HG02970 (cell line): Measurements from ENCODE around the gene KCNAB2.

ENCODE experiments used
- ATAC-seq: cut with Tn5 transposase; IDR thresholded peaks from one replicate; pipeline ENCODE4 v1.9.1; 2021; ENCODE audit warnings: mild to moderate bottlenecking, moderate library complexity, moderate number of reproducible peaks; ENCODE audit not compliant: unreplicated experiment, low FRiP score

KCNAB2 gene

DNA sequence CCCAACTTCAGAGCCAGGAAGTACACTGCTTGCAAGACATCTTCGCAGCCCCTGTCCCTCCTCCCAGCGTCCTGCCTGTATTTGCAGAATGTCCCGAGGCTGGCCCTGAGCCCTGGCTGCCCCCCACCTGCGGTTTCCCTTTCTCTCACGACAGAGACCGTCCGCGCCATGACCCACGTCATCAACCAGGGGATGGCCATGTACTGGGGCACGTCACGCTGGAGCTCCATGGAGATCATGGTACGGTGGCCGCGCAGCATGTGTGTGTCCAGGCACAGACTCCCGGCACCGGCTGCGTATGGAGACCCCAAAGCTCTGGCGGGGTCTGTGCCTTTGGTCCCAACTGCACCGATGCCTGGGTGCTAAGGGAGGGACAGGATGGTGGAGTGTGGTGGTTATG, 48.6 kb downstream of the KCNAB2 start:
- ATAC-seq = no peak

- no peak for ATAC-seq
Observed at GRCh38 chr1:6094801-6095505, 49.3 kb downstream of the KCNAB2 start.

DNA sequence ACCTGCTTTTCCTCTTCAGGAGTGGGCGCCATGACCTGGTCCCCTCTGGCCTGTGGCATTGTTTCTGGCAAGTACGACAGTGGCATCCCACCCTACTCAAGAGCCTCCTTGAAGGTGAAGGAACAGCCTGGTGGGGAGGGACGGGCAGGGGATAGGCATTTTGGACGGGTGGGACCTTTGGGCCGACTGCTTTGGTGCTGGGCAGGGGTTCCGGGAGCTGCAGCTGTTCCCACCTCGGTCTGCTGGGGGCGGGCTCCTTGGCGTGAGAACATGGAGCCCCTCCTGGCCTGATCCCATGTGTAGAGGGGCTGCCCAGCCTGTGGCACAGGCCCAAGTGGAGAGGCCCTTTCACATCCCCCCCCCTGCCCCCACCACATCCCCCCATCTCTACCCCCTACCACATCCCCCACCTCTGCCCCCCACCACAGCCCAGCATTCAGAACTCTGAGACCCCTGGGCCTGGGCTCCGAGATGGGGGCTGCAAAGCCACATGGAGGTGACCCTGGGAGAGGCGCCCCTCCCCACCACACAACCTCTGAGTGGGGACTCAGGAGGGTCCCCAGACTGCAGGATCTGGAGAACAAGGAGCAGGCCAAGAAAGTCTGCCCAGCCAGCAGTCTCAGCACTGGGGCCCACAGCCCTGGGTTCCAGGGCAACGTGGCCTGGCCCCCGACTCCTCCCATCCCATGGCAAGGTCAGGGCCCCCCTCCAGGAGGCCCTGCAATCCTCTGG, 50.0 kb downstream of the KCNAB2 start:
- ATAC-seq = no peak

GRCh38 chr1:6096243-6097116, 50.8 kb downstream of the KCNAB2 start:
- ATAC-seq = no peak

- ATAC-seq = no peak
Observed at GRCh38 chr1:6097117-6097595, 51.5 kb downstream of the KCNAB2 start.

- no peak for ATAC-seq
Observed at GRCh38 chr1:6097824-6098223, 52.1 kb downstream of the KCNAB2 start.

DNA sequence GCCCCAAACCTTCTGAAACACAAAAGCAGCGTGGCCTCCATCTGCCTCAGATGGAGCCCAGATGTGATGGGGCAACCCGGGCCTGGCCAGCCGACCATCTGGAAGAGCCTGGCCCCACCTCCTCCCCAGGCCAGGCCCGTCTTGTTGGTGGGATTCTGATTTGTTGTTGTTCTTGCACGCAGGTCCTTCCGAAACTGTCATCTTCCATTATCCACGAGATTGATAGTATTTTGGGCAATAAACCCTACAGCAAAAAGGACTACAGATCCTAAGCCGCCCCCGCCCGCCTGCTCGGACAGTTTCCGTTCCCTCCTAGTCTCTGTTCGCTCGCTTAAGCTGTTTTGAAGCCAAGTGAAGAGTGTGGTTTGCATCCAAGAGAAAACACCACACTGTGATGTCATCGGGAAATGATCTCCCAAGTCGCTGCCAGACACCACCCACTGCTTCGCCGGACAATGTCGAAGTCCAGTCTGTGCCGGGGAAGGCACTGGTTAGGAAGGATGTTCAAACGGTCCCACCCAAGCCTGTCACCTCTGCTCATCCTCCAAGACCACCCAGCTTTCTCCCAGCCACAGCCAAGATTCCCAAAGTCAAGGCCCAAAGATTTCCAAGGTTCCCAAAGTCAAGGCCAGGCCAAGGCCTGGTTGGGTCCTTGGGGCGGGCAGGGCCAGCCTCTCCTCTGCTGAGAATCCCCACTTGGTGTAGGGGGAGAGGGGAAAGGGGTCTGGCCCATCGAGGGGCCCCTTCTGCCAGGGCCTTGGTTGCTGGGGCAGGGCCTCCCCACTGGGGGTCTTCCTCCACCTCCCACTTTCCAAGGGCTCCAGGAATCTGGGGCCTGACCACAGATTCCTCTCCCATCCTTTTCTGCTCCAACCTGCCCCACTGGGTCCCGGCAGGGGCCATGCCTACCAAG, 52.9 kb downstream of the KCNAB2 start:
- no peak for ATAC-seq

- ATAC-seq = no peak
Observed at GRCh38 chr1:6099297-6099696, 53.6 kb downstream of the KCNAB2 start.

DNA sequence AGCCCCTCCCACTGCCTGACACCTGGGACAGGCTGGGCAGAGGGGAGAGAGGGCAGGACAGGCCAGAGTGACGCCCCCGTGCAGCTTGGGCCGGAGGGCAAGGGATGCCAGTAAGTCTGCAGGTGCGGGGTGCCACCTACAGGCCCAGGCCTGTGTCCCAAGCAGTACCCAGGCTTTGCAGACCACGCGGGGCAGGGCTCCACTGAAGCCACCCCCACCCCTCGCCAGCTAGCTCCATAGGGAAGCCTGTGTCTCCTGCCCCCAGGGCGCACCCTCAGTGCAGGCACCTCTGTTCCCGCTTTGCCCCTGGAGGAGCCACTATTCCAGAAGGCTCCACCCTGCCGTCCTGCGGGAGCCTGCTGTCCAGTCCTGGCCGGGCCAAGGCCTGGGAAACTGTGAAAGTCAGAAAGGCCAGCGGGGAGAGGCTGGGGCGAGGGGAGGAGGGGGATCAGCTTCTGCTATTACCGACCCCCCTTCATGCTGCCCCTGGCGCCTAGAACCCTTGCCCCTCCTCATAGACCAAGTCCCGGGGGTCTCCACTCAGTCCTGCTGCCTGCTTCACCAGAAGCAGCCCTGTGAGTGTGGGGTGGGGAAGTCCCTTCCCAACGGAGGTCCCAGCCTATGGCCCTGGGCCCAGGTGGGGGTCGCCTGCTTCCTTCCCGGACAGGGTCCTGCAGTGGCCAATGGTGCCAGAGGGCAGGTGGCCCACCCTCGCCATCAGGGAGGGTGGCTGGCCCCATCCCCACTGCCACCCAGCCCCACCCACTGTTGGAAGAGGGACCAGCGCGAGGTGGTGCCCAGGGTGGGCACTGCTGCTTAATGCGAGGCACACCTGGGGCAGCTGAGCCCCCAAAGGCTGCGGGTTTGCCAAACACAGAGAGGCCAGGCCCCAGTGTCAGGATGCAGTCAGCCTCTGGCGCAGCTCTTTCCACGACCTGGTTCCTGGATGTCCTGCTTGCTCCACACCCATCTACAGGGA, 54.4 kb downstream of the KCNAB2 start:
- no peak for ATAC-seq

GRCh38 chr1:6100861-6101783, 55.4 kb downstream of the KCNAB2 start:
- ATAC-seq = no peak

DNA sequence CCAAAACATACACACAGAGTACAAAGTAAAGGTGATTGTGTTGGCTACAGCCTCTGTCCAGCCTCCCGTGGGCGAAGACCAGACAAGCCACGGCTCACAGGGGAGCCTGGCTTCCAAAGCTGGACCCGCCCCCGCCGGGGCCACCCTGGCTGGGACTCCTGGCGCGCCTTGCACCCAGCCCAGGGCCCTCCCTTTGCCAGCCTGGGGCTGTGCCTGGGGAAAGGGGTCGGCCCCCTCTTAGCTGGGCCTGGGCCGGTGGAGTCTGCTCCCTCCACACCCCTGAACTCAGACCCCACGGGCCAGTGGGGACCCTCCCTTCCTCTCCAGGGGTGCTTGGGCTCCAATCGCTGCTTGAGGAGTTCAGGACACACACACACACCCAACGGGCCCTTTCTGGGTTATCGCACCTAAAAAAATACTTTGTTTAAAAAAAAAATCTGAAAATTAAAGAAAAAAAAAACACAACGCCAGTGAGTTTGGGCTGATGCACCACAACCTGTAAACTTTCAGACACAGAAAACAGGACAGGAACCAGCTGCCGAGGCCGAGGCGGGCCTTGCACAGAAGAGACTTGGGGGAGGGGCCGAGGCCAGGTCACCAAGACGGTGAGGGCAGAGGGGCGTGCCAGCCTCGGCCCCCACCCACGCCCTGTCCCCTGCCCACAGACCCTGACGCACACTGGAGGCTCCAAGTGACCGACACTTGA, 56.3 kb downstream of the KCNAB2 start:
- ATAC-seq = no peak

- no peak for ATAC-seq
Observed at GRCh38 chr1:6102532-6102845, 56.8 kb downstream of the KCNAB2 start.

GRCh38 chr1:6103111-6103853, 57.6 kb downstream of the KCNAB2 start:
- no peak for ATAC-seq

DNA sequence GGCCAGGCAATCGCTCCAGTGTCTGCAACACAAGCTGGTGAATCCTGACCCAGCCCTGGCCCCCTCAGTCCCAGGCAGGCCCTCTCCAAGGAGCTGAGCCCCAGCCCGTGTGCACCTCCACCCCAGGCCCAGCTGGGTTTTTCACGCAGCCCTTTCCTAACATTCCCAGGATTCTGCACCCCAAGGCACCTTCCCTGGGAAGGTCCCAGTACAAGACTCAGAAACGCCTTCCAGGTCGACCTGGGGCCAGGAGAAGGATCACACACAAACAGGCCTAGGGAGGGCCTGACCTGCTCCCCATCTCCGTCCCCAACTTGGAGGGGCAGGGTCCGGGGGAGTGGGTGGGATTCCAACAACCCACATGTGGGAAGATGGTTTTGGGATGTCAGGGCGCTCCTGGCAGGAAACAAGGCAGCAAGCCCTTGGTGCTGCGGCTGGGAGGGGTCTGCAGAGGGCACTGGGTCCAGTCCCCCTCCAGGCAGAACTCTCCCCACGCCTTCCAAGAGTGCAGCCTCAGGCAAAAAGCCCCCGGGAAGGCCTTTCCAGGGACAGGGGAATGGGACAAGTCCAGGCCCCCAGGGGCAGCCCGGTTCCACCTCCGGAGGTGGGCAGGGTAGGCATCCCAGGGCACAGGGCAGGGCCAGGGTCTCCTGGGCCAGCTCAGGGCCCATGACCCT, 58.3 kb downstream of the KCNAB2 start:
- ATAC-seq = no peak

DNA sequence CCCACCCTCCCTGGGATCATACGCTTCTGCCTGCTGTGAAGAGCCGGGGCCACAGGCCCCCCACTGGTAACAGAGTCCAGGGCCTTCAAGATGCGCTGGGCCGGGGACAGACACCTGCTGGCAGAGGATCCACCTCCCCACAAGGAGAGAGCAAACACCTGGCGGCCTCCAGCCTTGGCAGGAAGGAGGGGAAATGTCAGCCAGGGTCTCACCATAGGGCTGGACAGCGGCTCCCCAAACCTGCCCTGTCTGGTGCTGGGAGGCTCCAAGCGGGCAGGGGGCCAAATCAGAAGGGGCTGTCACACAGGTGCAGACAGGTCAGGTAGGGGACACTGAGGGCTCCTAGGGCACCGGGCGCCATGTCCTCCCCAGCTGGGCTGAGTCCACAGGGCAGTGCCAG, 58.9 kb downstream of the KCNAB2 start:
- no peak for ATAC-seq

DNA sequence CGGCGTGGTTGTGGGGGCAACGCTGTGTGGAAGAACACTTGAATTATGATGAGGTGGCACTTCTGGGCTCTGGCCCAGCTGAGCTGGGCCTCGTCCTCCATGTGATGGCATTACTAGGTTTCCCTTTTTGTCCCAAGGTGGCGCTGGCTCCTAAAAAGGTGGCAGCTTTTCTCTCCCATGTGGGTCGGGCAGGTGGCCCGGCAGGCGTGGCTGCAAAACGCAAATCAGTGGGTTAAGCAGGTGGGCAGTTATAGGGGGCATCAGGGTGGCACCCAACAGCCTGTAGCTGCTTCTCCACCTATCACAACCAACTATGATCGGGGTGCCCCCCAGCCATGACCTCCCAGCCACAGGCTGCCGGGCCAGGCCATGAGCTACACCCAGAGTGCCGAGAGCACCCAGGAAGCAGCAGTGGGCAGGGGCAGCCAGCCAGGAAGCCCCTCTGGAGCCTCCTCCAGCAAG, 59.6 kb downstream of the KCNAB2 start:
- ATAC-seq = no peak
